ENCODE data around the gene ATP6V0C. TPM values are rescaled to one million over a fixed set of nuclear protein-coding genes. Genes with fewer than 3 reads are reported as not detected.

Gene ATP6V0C
- total RNA-seq = 100 to 1,000 TPM; 218 to 230 TPM
- long read RNA-seq, partial matches to known transcripts = 0 of 5 reads
- long read RNA-seq, other reads (novel, unspliced or antisense) = 0 of 5 reads

DNA sequence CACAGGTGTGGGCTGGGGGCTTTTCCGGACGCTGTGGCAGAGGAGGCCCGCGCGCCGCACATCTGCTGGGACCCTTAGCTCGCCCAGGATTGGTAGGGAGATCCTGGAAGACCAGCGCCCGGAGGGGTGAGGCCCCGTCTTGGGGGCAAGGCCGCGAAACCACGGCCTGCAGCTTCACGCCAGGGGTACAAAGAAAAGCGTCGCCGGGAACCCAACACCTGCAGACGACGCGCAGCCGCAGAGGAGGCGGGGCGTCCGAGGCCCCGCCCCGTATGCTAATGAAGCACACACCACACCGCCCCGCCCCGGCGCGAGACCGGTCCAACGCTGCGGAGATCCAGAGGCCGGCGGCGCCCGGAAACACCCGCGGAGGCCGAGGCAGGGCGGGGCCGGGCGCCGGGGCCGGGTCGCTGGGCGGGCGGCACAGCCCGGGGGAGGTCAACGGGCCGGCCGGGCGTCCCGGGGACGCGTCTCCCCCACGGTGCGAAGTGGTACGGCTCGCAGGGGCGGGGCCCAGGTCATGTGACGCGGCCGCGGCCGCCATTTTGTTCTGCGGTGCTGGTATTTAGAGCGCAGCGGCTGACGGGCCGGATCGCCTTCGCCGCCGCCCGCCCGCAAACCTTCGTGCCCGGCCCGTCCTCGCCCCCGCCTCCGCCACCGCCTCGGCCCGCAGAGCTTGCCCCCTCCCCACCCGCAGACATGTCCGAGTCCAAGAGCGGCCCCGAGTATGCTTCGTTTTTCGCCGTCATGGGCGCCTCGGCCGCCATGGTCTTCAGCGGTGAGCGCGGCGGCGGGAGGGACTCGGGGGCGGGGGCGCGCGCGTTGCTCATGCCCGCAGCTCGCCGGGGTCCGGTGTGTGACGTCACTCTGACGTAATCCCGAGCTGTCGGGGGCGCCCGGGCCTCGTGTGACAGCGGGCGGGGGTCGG lies at the start of gene ATP6V0C:
TSS of gene ATP6V0C (plus strand) at position 548 of the 928 bp plus-strand sequence. CDS start at position 700, 152 bp downstream.
- intact Hi-C loops (cut with DNase I, micrococcal nuclease) = no loop called here
- ATAC-seq = peak; percentile 80
- DNase-seq = peak; percentile 94 to 97

DNA sequence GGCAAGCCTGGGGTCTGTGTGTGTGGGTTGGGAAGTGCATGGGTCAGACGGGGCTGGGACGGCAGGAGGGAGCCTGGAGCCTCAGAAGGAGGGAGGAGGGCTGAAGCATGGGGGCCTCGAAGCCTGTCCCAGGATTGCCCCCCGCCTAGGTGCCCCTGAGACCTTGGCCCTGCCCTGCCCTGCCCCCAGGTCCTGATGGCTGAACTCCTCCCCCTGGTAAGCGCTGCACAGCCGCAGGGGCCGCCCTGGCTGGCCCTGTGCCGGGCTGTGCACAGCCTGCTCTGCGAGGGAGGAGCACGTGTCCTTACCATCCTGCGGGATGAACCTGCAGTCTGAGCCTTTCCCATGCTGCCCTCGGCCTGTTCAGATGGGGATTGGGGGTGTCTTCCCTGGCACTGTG lies 49.4 kb upstream of the ATP6V0C start:
- ATAC-seq (no peak), DNase-seq (no peak)
- intact Hi-C loops (cut with DNase I, micrococcal nuclease) = no loop called here

GRCh38 chr16:2465653-2466415 lies 47.9 kb upstream of the ATP6V0C start:
- DNase-seq (no peak), ATAC-seq (no peak)
- intact Hi-C loops (cut with DNase I, micrococcal nuclease) = no loop called here

DNA sequence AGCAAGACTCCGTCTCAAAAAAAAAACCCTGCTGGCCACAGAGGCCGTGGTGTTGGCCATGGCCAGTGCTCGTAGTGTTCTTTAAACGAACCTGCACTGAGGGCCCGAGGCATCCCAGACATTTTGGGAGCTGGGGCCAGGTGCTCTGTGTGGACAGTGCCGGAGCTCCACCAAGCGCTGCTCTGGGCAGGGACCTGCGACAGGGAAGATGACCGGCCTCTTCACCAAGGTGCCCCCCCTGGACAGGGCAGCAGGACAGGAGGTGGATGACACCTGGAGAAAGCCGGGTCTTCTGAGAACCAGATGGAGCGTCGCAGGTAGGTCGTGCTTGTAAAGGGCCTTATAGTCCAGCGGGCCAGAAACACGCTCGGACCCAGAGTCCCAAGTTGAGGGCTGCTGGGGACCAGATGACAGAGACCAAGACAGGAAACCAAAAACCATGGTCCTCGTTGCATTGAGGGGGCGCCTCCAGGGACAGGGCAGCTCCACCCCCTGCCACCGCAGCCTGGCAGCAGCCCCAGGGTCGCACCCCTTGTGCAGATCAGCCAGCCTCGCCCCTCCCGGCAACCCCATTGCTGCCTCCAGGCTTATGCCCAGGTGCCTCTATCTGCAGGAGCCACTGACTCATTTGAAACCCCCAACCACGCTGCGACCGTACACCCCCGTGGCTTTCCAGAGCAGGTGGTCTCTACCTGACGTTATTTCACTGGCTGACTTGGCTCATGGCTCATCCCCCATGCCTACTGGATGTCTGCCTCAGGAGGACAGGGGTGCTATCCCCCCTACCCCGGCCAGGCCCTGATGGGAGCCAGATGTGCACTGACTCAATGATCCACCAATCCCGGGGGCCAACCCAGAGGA lies 46.9 kb upstream of the ATP6V0C start:
- intact Hi-C loops (cut with DNase I, micrococcal nuclease) = no loop called here
- no peak for ATAC-seq
- DNase-seq = no peak

DNA sequence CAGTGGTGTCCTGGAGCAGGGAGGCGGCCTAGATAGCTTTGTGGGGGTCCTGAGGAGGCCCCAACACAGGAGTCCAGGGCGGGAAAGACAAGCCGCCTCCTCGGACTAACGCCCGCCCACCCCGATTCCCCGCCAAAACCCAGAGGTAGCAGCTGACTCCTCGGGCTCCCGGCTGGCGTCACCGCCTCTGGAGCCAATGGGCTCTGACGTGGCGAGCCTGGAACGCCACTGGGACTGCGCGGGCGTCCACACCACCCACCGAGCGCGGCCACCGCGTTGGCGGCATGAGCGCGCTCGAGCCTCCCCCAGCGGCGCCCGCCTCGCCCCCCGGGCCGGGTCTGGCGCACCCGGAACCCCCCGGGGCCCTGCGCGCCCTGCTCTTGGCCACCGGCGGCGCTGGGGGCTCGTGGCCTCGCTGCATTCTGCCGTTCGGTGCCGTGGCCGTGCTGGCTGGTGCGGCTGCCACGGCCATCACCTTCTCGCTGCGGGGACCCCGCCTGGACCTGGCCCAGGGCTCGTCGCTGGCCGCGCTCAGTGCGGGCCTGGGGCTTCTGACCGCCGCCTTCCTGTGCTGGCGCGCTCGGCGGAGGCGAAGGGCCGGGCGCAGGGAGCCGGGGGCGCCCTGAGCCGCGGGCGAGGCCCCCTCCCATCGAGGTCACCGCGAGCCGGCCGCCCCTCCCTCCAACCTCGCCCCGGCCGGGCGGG lies 46.1 kb upstream of the ATP6V0C start:
- DNase-seq (peak; percentile 60 to 69), ATAC-seq (peak; percentile 67)
- intact Hi-C loops (cut with DNase I, micrococcal nuclease) = no loop called here

DNA sequence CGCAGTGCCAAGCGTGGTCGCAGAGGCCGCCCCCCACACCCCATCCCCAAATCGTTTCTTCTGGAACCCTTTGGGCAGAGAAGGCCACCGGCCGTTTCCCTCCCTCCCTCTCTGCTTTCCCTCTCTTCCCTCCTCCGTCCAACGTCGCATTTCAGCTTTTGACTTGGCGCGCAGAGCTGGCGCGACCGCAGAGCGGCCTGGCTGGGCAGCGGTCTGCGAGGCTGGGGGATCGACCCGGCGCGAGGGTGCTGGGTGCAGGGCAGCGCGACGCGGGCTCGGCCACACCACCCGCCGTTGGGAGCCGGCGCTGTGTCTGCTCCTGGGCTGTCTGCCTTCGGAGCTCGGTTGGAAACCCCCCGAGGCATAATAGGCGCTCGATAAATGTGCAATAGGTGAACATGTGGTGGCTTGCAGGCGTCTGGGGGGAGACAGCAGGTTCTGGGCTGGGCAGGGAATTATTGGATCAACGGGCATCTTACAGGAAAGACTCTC lies 45.5 kb upstream of the ATP6V0C start:
- intact Hi-C loops (cut with DNase I, micrococcal nuclease) = no loop called here
- ATAC-seq (peak; percentile 17), DNase-seq (no peak)

GRCh38 chr16:2468725-2469398 lies 44.9 kb upstream of the ATP6V0C start:
- no peak for DNase-seq
- intact Hi-C loops (cut with DNase I, micrococcal nuclease) = no loop called here
- no peak for ATAC-seq

GRCh38 chr16:2469399-2470233 lies 44.1 kb upstream of the ATP6V0C start:
- DNase-seq (no peak), ATAC-seq (no peak)
- intact Hi-C loops (cut with DNase I, micrococcal nuclease) = no loop called here

DNA sequence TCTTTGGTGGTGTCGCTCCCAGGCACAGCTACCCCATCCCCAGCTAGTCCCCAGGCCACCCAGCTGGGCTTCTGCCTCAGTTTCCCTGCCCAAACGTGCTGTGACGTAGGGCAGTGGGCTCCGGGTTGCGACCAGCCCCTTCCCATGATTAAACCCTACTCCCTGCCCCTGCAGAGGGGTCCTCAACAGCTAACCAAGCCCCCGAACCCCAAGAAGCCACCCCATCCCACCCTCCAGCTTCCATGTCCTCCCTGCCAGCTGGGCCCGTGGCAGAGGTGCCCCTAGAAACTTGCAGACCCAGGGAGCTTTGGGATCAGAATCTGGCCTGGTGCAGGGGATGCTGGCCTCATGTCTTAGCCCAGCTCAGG lies 43.5 kb upstream of the ATP6V0C start:
- DNase-seq (no peak), ATAC-seq (no peak)
- intact Hi-C loops (cut with DNase I, micrococcal nuclease) = no loop called here

DNA sequence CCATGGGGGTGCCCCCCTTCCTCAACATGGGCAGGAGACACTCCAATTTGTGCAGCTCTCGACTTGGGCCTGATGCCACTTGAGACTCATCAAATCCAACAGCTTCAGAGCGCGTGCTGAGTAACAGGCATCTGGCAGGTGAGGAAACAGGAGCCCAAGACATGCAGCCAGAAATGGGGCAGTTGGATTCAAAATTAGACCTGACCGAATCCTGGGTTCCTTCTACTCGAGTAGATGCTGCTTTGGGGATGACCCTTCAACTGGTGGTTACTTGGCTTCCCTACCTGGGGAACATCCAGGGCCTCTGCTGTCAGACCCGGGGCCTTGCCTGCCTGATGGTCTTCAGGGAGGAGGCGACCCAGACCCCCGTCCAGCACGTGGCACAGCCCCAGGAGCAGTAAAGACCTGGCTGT lies 43.1 kb upstream of the ATP6V0C start:
- intact Hi-C loops (cut with DNase I, micrococcal nuclease) = no loop called here
- DNase-seq = no peak
- ATAC-seq = no peak

GRCh38 chr16:2471016-2471652 lies 42.6 kb upstream of the ATP6V0C start, which contains the start of gene NTN3:
Gene NTN3 (plus strand): TSS chr16:2471297. CDS start chr16:2471702, 405 bp downstream.
- DNase-seq = no peak
- intact Hi-C loops (cut with DNase I, micrococcal nuclease) = no loop called here
- peak; percentile 8 for ATAC-seq

DNA sequence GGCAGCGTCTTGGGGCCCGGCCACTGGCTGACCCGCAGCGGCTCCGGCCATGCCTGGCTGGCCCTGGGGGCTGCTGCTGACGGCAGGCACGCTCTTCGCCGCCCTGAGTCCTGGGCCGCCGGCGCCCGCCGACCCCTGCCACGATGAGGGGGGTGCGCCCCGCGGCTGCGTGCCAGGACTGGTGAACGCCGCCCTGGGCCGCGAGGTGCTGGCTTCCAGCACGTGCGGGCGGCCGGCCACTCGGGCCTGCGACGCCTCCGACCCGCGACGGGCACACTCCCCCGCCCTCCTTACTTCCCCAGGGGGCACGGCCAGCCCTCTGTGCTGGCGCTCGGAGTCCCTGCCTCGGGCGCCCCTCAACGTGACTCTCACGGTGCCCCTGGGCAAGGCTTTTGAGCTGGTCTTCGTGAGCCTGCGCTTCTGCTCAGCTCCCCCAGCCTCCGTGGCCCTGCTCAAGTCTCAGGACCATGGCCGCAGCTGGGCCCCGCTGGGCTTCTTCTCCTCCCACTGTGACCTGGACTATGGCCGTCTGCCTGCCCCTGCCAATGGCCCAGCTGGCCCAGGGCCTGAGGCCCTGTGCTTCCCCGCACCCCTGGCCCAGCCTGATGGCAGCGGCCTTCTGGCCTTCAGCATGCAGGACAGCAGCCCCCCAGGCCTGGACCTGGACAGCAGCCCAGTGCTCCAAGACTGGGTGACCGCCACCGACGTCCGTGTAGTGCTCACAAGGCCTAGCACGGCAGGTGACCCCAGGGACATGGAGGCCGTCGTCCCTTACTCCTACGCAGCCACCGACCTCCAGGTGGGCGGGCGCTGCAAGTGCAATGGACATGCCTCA lies 41.9 kb upstream of the ATP6V0C start:
- no peak for ATAC-seq
- no peak for DNase-seq
- intact Hi-C loops (cut with DNase I, micrococcal nuclease) = no loop called here

DNA sequence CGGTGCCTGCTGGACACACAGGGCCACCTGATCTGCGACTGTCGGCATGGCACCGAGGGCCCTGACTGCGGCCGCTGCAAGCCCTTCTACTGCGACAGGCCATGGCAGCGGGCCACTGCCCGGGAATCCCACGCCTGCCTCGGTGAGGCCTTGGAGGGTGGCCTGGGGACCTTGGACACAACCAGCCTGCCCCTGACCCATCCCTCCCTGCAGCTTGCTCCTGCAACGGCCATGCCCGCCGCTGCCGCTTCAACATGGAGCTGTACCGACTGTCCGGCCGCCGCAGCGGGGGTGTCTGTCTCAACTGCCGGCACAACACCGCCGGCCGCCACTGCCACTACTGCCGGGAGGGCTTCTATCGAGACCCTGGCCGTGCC lies 41.3 kb upstream of the ATP6V0C start:
- ATAC-seq = no peak
- no peak for DNase-seq
- intact Hi-C loops (cut with DNase I, micrococcal nuclease) = no loop called here

- intact Hi-C loops (cut with DNase I, micrococcal nuclease) = no loop called here
- no peak for ATAC-seq
- no peak for DNase-seq
These were observed 40.8 kb upstream of the ATP6V0C start for GRCh38 chr16:2472885-2473445.

DNA sequence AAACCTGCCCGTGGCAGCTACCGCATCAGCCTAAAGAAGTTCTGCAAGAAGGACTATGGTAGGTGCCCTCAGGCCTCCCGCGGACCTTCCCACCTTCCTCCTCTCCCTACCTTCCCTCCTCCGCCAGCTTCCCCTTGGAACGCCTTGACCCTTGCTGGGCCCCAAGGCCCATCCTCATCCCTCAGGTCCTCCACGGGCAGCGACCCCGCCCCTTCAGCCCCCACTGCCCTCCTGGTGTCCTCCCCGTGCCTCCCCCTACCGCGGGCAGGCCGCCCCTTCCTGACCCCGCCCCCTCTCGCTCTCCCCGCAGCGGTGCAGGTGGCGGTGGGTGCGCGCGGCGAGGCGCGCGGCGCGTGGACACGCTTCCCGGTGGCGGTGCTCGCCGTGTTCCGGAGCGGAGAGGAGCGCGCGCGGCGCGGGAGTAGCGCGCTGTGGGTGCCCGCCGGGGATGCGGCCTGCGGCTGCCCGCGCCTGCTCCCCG lies 40.3 kb upstream of the ATP6V0C start:
- DNase-seq (no peak), ATAC-seq (no peak)
- intact Hi-C loops (cut with DNase I, micrococcal nuclease) = no loop called here

Measured in left colon (tissue), 2 donors.